Tibial artery (tissue), 4 donors: ENCODE results near the gene JADE2.

Source experiments
- DNase-seq, 2 donors: peaks; one replicate each; pipeline ENCODE4 v3.0.0-alpha.2; 2019
- H3K27ac ChIP-seq, 2 donors: fragments of 200-600 bp; sonication (generic) in 1 of 2; 1 replicate in 1 of 2; 2 replicates in 1 of 2; pipeline ENCODE4 v1.5.1; 2018 to 2019; ENCODE audit warnings: mild to moderate bottlenecking in 1 of 2
- H3K27me3 ChIP-seq, 2 donors: fragments of 200-600 bp; sonication (generic) in 1 of 2; one replicate each; pipeline versions ENCODE4 v1.5.1 to v1.6.0; 2016 to 2019
- H3K36me3 ChIP-seq, 3 donors: fragments of 200-600 bp; sonication (generic) in 2 of 3; one replicate each; pipeline ENCODE4 v1.5.1; 2016 to 2019; ENCODE audit warnings: mild to moderate bottlenecking in 2 of 3
- H3K4me1 ChIP-seq, 4 donors: fragments of 200-600 bp; sonication (generic) in 2 of 4; 1 replicate in 3 of 4; 2 replicates in 1 of 4; pipeline ENCODE4 v1.5.1; 2016 to 2019
- H3K4me3 ChIP-seq, 2 donors: fragments of 200-600 bp; sonication (generic) in 1 of 2; 1 replicate in 1 of 2; 2 replicates in 1 of 2; pipeline ENCODE4 v1.5.1; 2018 to 2019; ENCODE audit warnings: mild to moderate bottlenecking in 2 of 2
- H3K9me3 ChIP-seq, 3 donors: fragments of 200-600 bp; sonication (generic) in 1 of 3; one replicate each; pipeline ENCODE4 v1.5.1; 2016 to 2019
- CTCF ChIP-seq, 2 experiments: fragments of 200-600 bp in 1 of 2; fragments of 450-650 bp in 1 of 2; IDR thresholded peaks; one replicate each; pipeline ENCODE4 v1.5.1; 2017 to 2019; ENCODE audit warnings: antibody characterized with exemption in 2 of 2, mild to moderate bottlenecking in 1 of 2, moderate library complexity in 1 of 2
- intact Hi-C: fragments of 100-400 bp; cut with DNase I; formaldehyde crosslinking; loops from one replicate; pipeline ENCODE4 v1.15.0; 2023; ENCODE audit warnings: low total_unique reads

Gene JADE2

GRCh38 chr5:134625559-134625958 is 100.1 kb downstream of the JADE2 start:
- Histone ChIP-seq H3K27ac (no peak overlapping the region), H3K27me3 (no peaks in the 10 kb centered on the region), H3K36me3 (peaks cover 18 to 33% (median 21%) of the 10 kb centered on the region in 3 donors), H3K4me3 (no peak overlapping the region), H3K9me3 (no peaks in the 10 kb centered on the region), H3K4me1 (peaks cover 0 to 11% (median 1%) of the 10 kb centered on the region in 4 donors)
- DNase-seq: no peak
- intact Hi-C loops: no loop called here
- no peak for TF ChIP-seq CTCF (IDR thresholded peaks at IDR 0.05)

GRCh38 chr5:134626369-134627014 is 101.0 kb downstream of the JADE2 start:
- peaks cover 0 to 19% (median 6%) of the 10 kb centered on the region in 4 donors for H3K4me1 ChIP-seq
- intact Hi-C loops: no loop called here
- no peaks in the 10 kb centered on the region for H3K9me3 ChIP-seq
- H3K4me3 ChIP-seq: no peak overlapping the region
- no peak overlapping the region for H3K27ac ChIP-seq
- DNase-seq: no peak
- no peak for TF ChIP-seq CTCF (IDR thresholded peaks at IDR 0.05)
- H3K27me3 ChIP-seq: no peaks in the 10 kb centered on the region
- H3K36me3 ChIP-seq: peaks cover 10 to 23% (median 12%) of the 10 kb centered on the region in 3 donors
